ENCODE data around the gene STK33. TPM values are rescaled to one million over a fixed set of nuclear protein-coding genes. Genes with fewer than 3 reads are reported as not detected.

The STK33 gene
- total RNA-seq, 1 experiment from 2014 or later, result 10.9 TPM

DNA sequence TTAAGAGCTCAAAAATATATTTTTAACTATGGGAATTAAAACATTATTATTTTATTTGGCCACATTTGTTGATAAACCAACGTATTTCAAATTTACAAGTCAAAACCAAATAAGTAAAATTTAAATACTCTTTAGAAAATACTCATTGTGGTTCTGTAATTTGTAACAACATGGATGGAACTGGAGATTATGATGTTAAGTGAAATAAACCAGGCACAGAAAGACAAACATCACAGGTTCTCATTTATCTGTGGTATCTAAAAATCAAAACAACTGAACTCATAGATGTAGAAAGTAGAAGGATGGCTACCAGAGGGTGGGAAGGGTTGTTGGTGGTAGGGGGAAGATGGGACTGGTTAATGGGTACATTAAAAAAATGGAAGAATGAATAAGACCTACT, 50.8 kb downstream of the STK33 start:
- no peak overlapping the region for H3K4me3 ChIP-seq (replicated peaks in 1 of 2; ENCODE audit: low read depth in 1 of 2, low read length in 2 of 2)
- intact Hi-C loops (cut with micrococcal nuclease), result no loop called here
- RAD21 ChIA-PET (ENCODE audit: low non-redundant PET in 1 of 2, low total read pairs in 2 of 2, uncharacterized antibody in 2 of 2, unreplicated experiment in 2 of 2), result no interaction called here
- no peaks in the 10 kb centered on the region for H3K4me1 ChIP-seq (ENCODE audit: control insufficient read depth in 1 of 2, insufficient read depth in 2 of 2, low read length in 2 of 2)
- POLR2A ChIA-PET, result no interaction called here
- H4K20me1 ChIP-seq (ENCODE audit: insufficient read depth), result no peaks in the 10 kb centered on the region
- no peaks in the 10 kb centered on the region for H3K79me2 ChIP-seq (ENCODE audit: insufficient read depth, low read length)
- ATAC-seq (no peak), DNase-seq (ENCODE audit: low read depth, low spot score) (no peak)
- no peaks in the 10 kb centered on the region for H3K9me3 ChIP-seq (ENCODE audit: control insufficient read depth in 1 of 2, insufficient read depth in 1 of 2, low read depth in 1 of 2, low read length in 2 of 2)
- no peaks in the 10 kb centered on the region for H3K27me3 ChIP-seq (ENCODE audit: insufficient read depth, low read length)
- H3K36me3 ChIP-seq (ENCODE audit: control insufficient read depth in 1 of 2, insufficient read depth in 2 of 2, low read length in 2 of 2), result no peaks in the 10 kb centered on the region
- no peak overlapping the region for H3K9ac ChIP-seq (ENCODE audit: low read length)
- no peak overlapping the region for H2AFZ ChIP-seq (ENCODE audit: low read depth, low read length, poor library complexity, severe bottlenecking)
- BruUV-seq (replicated peaks), result no TSS peak
- no peak overlapping the region for H3K27ac ChIP-seq (ENCODE audit: low read depth, low read length)
- TF ChIP-seq EZH2 (IDR thresholded peaks at IDR 0.05) (no peak), SRF (IDR thresholded peaks at IDR 0.05; ENCODE audit: low read depth) (no peak), CBX3 (IDR thresholded peaks at IDR 0.05; ENCODE audit: low read depth) (no peak), TCF7L2 (IDR thresholded peaks at IDR 0.05; ENCODE audit: borderline replicate concordance, extremely low read depth, insufficient read depth, insufficient read length) (no peak)
- H3K4me2 ChIP-seq (ENCODE audit: low read length), result no peak overlapping the region
- CTCF ChIA-PET, result interaction anchor here (1.3 kb wide), 1 partner anchor 296 kb away, joined by 3 read pairs; no protein-coding TSS in a partner anchor
- no peaks in the 10 kb centered on the region for H3K9me2 ChIP-seq (ENCODE audit: insufficient read depth)

DNA sequence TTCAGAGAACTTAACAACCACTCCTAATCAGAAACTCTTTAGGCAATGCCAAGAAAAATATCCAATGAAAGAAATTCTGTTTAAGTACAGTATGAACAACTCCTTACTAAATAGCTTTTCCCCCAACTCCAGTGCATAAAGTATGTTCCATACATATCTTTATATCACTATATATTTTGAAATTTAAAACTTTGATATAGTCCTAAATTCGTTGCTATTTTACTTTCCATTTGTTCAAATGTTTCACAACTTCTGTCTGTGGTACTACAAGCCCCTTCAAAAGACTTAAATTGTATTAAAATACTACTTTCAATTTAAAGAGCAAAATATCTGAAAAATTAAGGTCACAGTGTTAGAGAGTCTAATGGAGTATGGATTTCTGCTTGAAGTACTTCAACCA, 52.6 kb downstream of the STK33 start:
- Histone ChIP-seq H3K4me3 (replicated peaks in 1 of 2; ENCODE audit: low read depth in 1 of 2, low read length in 2 of 2) (no peak overlapping the region), H3K9me3 (ENCODE audit: control insufficient read depth in 1 of 2, insufficient read depth in 1 of 2, low read depth in 1 of 2, low read length in 2 of 2) (no peaks in the 10 kb centered on the region), H3K79me2 (ENCODE audit: insufficient read depth, low read length) (no peaks in the 10 kb centered on the region), H3K4me2 (ENCODE audit: low read length) (no peak overlapping the region), H2AFZ (ENCODE audit: low read depth, low read length, poor library complexity, severe bottlenecking) (no peak overlapping the region), H3K36me3 (ENCODE audit: control insufficient read depth in 1 of 2, insufficient read depth in 2 of 2, low read length in 2 of 2) (no peaks in the 10 kb centered on the region), H3K27ac (ENCODE audit: low read depth, low read length) (no peak overlapping the region), H3K4me1 (ENCODE audit: control insufficient read depth in 1 of 2, insufficient read depth in 2 of 2, low read length in 2 of 2) (no peaks in the 10 kb centered on the region), H3K9me2 (ENCODE audit: insufficient read depth) (no peaks in the 10 kb centered on the region), H3K9ac (ENCODE audit: low read length) (no peak overlapping the region), H3K27me3 (ENCODE audit: insufficient read depth, low read length) (no peaks in the 10 kb centered on the region), H4K20me1 (ENCODE audit: insufficient read depth) (no peaks in the 10 kb centered on the region)
- ATAC-seq (no peak), DNase-seq (ENCODE audit: low read depth, low spot score) (no peak)
- CTCF ChIA-PET, result no interaction called here
- no TSS peak for BruUV-seq (replicated peaks)
- intact Hi-C loops (cut with micrococcal nuclease), result no loop called here
- POLR2A ChIA-PET, result no interaction called here
- RAD21 ChIA-PET (ENCODE audit: low non-redundant PET in 1 of 2, low total read pairs in 2 of 2, uncharacterized antibody in 2 of 2, unreplicated experiment in 2 of 2), result no interaction called here
- no peak for TF ChIP-seq ZFX (IDR thresholded peaks at IDR 0.05)
- TF ChIP-seq, protein P1, sequence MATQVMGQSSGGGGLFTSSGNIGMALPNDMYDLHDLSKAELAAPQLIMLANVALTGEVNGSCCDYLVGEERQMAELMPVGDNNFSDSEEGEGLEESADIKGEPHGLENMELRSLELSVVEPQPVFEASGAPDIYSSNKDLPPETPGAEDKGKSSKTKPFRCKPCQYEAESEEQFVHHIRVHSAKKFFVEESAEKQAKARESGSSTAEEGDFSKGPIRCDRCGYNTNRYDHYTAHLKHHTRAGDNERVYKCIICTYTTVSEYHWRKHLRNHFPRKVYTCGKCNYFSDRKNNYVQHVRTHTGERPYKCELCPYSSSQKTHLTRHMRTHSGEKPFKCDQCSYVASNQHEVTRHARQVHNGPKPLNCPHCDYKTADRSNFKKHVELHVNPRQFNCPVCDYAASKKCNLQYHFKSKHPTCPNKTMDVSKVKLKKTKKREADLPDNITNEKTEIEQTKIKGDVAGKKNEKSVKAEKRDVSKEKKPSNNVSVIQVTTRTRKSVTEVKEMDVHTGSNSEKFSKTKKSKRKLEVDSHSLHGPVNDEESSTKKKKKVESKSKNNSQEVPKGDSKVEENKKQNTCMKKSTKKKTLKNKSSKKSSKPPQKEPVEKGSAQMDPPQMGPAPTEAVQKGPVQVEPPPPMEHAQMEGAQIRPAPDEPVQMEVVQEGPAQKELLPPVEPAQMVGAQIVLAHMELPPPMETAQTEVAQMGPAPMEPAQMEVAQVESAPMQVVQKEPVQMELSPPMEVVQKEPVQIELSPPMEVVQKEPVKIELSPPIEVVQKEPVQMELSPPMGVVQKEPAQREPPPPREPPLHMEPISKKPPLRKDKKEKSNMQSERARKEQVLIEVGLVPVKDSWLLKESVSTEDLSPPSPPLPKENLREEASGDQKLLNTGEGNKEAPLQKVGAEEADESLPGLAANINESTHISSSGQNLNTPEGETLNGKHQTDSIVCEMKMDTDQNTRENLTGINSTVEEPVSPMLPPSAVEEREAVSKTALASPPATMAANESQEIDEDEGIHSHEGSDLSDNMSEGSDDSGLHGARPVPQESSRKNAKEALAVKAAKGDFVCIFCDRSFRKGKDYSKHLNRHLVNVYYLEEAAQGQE (IDR thresholded peaks at IDR 0.05; ENCODE audit: low read depth), result no peak
- no peak for TF ChIP-seq POLR2A (IDR thresholded peaks at IDR 0.05; ENCODE audit: borderline replicate concordance, extremely low read depth, insufficient read depth, insufficient read length)
- TF ChIP-seq FOSL1 (IDR thresholded peaks at IDR 0.05; ENCODE audit: low read depth), result no peak
- no peak for TF ChIP-seq TCF7L2 (IDR thresholded peaks at IDR 0.05; ENCODE audit: borderline replicate concordance, extremely low read depth, insufficient read depth, insufficient read length)
- TF ChIP-seq, protein P2, sequence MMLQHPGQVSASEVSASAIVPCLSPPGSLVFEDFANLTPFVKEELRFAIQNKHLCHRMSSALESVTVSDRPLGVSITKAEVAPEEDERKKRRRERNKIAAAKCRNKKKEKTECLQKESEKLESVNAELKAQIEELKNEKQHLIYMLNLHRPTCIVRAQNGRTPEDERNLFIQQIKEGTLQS (IDR thresholded peaks at IDR 0.05), result no peak
- TF ChIP-seq YY1 (IDR thresholded peaks at IDR 0.05; ENCODE audit: extremely low read depth, insufficient replicate concordance, low read depth, low read length), result no peak
- no peak for TF ChIP-seq EGR1 (IDR thresholded peaks at IDR 0.05; ENCODE audit: low read depth)
- TF ChIP-seq ZNF274 (IDR thresholded peaks at IDR 0.05; ENCODE audit: low read depth, low read length), result no peak
- TF ChIP-seq JUND (IDR thresholded peaks at IDR 0.05), result no peak
- no peak for TF ChIP-seq ELF1 (IDR thresholded peaks at IDR 0.05; ENCODE audit: borderline replicate concordance, low read depth)
- TF ChIP-seq SP1 (IDR thresholded peaks at IDR 0.05; ENCODE audit: low read depth), result no peak
- no peak for TF ChIP-seq RAD21 (IDR thresholded peaks at IDR 0.05; ENCODE audit: low read depth)
- TF ChIP-seq EZH2phosphoT487 (IDR thresholded peaks at IDR 0.05; ENCODE audit: borderline replicate concordance), result no peak
- TF ChIP-seq, protein P3, sequence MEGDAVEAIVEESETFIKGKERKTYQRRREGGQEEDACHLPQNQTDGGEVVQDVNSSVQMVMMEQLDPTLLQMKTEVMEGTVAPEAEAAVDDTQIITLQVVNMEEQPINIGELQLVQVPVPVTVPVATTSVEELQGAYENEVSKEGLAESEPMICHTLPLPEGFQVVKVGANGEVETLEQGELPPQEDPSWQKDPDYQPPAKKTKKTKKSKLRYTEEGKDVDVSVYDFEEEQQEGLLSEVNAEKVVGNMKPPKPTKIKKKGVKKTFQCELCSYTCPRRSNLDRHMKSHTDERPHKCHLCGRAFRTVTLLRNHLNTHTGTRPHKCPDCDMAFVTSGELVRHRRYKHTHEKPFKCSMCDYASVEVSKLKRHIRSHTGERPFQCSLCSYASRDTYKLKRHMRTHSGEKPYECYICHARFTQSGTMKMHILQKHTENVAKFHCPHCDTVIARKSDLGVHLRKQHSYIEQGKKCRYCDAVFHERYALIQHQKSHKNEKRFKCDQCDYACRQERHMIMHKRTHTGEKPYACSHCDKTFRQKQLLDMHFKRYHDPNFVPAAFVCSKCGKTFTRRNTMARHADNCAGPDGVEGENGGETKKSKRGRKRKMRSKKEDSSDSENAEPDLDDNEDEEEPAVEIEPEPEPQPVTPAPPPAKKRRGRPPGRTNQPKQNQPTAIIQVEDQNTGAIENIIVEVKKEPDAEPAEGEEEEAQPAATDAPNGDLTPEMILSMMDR (IDR thresholded peaks at IDR 0.05 in 2 of 3, conservative IDR thresholded peaks at IDR 0.05 in 1 of 3; ENCODE audit: borderline replicate concordance in 1 of 3, insufficient read depth in 1 of 3, low read depth in 2 of 3, low read length in 2 of 3), result no peak
